HEK293 (cell line): ENCODE measurements around the gene MAT2A.

Source experiments
- BCL11A ChIP-seq: fragments of 450-650 bp; formaldehyde crosslinking; IDR thresholded peaks from 2 replicates; pipeline ENCODE4 v1.5.1; 2016; ENCODE audit warnings: low read depth, missing biosample characterization, missing genetic modification characterization
- EGR2 ChIP-seq: fragments of 450-650 bp; formaldehyde crosslinking; IDR thresholded peaks from 2 replicates; pipeline ENCODE4 v1.5.1; 2016; ENCODE audit warnings: low read depth, missing biosample characterization, missing genetic modification characterization
- SALL2 ChIP-seq: fragments of 450-650 bp; formaldehyde crosslinking; IDR thresholded peaks from 2 replicates; pipeline ENCODE4 v1.5.0; 2017; ENCODE audit warnings: missing biosample characterization, mild to moderate bottlenecking, missing genetic modification characterization, borderline replicate concordance
- ZNF157 ChIP-seq: fragments of 450-650 bp; formaldehyde crosslinking; IDR thresholded peaks from 2 replicates; pipeline ENCODE4 v1.5.1; 2016; ENCODE audit warnings: missing biosample characterization, missing genetic modification characterization
- ZNF221 ChIP-seq: fragments of 450-650 bp; formaldehyde crosslinking; IDR thresholded peaks from 2 replicates; pipeline ENCODE4 v1.5.1; 2017; ENCODE audit warnings: missing biosample characterization, missing genetic modification characterization, borderline replicate concordance
- ZNF785 ChIP-seq: fragments of 450-650 bp; formaldehyde crosslinking; IDR thresholded peaks from 2 replicates; pipeline ENCODE4 v1.5.1; 2016; ENCODE audit warnings: missing biosample characterization, missing genetic modification characterization
- ZXDB ChIP-seq: fragments of 450-650 bp; formaldehyde crosslinking; IDR thresholded peaks from 2 replicates; pipeline ENCODE4 v1.5.1; 2016; ENCODE audit warnings: missing biosample characterization, missing genetic modification characterization
- TF ChIP-seq, protein P1 (sequence below): fragments of 450-650 bp; formaldehyde crosslinking; IDR thresholded peaks from 2 replicates; pipeline ENCODE4 v1.5.1; 2016; ENCODE audit warnings: missing biosample characterization, missing genetic modification characterization
- TF ChIP-seq, protein P2 (sequence below): fragments of 450-650 bp; formaldehyde crosslinking; IDR thresholded peaks from 2 replicates; pipeline ENCODE4 v1.5.1; 2016; ENCODE audit warnings: missing biosample characterization, missing genetic modification characterization

DNA sequence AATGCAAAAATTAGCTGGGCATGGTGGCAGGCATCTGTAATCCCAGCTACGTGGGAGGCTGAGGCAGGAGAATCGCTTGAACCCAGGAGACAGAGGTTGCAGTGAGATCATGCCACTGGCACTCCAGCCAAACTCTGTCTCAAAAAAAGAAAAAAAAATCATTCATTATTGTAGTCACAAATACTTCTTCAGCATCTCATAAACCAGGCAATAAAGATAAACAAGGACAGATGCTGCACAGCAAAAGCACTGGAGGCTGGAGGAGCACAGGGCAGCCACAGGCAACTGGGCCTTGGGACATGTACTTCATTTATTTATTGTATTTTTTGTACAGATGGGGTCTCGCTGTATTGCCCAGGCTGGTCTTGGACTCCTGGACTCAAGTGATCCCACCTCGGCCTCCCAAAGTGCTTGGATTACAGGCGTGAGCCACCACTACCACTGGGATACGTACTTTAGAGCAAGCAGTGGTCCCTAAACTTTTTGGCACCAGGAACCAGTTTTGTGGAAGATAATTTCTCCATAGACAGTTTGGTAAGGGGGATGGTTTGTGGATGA is 16.8 kb upstream of the MAT2A start:
- TF ChIP-seq SALL2 (tag by site-specific recombination) (no peak), ZXDB (tag by site-specific recombination) (no peak), ZNF157 (tag by site-specific recombination) (no peak), BCL11A (no peak), EGR2 (no peak), ZNF785 (tag by site-specific recombination) (no peak), ZNF221 (tag by site-specific recombination) (no peak)
- TF ChIP-seq, protein P1, sequence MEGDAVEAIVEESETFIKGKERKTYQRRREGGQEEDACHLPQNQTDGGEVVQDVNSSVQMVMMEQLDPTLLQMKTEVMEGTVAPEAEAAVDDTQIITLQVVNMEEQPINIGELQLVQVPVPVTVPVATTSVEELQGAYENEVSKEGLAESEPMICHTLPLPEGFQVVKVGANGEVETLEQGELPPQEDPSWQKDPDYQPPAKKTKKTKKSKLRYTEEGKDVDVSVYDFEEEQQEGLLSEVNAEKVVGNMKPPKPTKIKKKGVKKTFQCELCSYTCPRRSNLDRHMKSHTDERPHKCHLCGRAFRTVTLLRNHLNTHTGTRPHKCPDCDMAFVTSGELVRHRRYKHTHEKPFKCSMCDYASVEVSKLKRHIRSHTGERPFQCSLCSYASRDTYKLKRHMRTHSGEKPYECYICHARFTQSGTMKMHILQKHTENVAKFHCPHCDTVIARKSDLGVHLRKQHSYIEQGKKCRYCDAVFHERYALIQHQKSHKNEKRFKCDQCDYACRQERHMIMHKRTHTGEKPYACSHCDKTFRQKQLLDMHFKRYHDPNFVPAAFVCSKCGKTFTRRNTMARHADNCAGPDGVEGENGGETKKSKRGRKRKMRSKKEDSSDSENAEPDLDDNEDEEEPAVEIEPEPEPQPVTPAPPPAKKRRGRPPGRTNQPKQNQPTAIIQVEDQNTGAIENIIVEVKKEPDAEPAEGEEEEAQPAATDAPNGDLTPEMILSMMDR (tag by site-specific recombination), result no peak
- TF ChIP-seq, protein P2, sequence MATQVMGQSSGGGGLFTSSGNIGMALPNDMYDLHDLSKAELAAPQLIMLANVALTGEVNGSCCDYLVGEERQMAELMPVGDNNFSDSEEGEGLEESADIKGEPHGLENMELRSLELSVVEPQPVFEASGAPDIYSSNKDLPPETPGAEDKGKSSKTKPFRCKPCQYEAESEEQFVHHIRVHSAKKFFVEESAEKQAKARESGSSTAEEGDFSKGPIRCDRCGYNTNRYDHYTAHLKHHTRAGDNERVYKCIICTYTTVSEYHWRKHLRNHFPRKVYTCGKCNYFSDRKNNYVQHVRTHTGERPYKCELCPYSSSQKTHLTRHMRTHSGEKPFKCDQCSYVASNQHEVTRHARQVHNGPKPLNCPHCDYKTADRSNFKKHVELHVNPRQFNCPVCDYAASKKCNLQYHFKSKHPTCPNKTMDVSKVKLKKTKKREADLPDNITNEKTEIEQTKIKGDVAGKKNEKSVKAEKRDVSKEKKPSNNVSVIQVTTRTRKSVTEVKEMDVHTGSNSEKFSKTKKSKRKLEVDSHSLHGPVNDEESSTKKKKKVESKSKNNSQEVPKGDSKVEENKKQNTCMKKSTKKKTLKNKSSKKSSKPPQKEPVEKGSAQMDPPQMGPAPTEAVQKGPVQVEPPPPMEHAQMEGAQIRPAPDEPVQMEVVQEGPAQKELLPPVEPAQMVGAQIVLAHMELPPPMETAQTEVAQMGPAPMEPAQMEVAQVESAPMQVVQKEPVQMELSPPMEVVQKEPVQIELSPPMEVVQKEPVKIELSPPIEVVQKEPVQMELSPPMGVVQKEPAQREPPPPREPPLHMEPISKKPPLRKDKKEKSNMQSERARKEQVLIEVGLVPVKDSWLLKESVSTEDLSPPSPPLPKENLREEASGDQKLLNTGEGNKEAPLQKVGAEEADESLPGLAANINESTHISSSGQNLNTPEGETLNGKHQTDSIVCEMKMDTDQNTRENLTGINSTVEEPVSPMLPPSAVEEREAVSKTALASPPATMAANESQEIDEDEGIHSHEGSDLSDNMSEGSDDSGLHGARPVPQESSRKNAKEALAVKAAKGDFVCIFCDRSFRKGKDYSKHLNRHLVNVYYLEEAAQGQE (tag by site-specific recombination), result no peak
